Endothelial cell of umbilical vein (primary cell): ENCODE data around the gene NDUFA11.

Experiments used
- EZH2 ChIP-seq: IDR thresholded peaks from 2 replicates; pipeline ENCODE4 v1.6.1; 2012; ENCODE audit warnings: borderline replicate concordance, low read depth, mild to moderate bottlenecking, moderate library complexity, low read length, inconsistent platforms; ENCODE audit not compliant: severe bottlenecking
- FOS ChIP-seq: IDR thresholded peaks from 2 replicates; pipeline ENCODE4 v1.6.1; 2011; ENCODE audit warnings: mild to moderate bottlenecking, low read length, moderate library complexity, borderline replicate concordance; ENCODE audit not compliant: insufficient read depth
- GATA2 ChIP-seq: IDR thresholded peaks from 2 replicates; pipeline ENCODE4 v1.7.0; 2011; ENCODE audit warnings: low read depth, mild to moderate bottlenecking, moderate library complexity, mixed read lengths, low read length; ENCODE audit not compliant: insufficient read length, insufficient read depth
- MYC ChIP-seq: IDR thresholded peaks from one replicate; pipeline ENCODE4 v1.6.1; 2011; ENCODE audit warnings: mild to moderate bottlenecking, low read depth, low read length
- POLR2A ChIP-seq: IDR thresholded peaks from 2 replicates; pipeline ENCODE4 v1.6.1; 2012; ENCODE audit warnings: low read depth, mild to moderate bottlenecking, control low read depth, low read length
- POLR2AphosphoS5 ChIP-seq: IDR thresholded peaks from 2 replicates; pipeline ENCODE4 v1.6.1; 2012; ENCODE audit warnings: low read depth, mild to moderate bottlenecking, control low read depth, low read length, moderate library complexity; ENCODE audit not compliant: insufficient read depth
- TF ChIP-seq, protein P1 (sequence below), 2 donors: IDR thresholded peaks; 1 replicate in 1 of 2; 2 replicates in 1 of 2; pipeline ENCODE4 v1.5.1; 2011; ENCODE audit warnings: low read length in 2 of 2, mild to moderate bottlenecking in 2 of 2, moderate library complexity in 2 of 2, control low read depth in 1 of 2, inconsistent platforms in 1 of 2, low read depth in 1 of 2; ENCODE audit not compliant: insufficient read depth in 1 of 2; ENCODE audit errors: extremely low read depth in 1 of 2
- TF ChIP-seq, protein P2 (sequence below): IDR thresholded peaks from 2 replicates; pipeline ENCODE4 v1.6.1; 2011; ENCODE audit not compliant: insufficient read depth, insufficient read length

DNA sequence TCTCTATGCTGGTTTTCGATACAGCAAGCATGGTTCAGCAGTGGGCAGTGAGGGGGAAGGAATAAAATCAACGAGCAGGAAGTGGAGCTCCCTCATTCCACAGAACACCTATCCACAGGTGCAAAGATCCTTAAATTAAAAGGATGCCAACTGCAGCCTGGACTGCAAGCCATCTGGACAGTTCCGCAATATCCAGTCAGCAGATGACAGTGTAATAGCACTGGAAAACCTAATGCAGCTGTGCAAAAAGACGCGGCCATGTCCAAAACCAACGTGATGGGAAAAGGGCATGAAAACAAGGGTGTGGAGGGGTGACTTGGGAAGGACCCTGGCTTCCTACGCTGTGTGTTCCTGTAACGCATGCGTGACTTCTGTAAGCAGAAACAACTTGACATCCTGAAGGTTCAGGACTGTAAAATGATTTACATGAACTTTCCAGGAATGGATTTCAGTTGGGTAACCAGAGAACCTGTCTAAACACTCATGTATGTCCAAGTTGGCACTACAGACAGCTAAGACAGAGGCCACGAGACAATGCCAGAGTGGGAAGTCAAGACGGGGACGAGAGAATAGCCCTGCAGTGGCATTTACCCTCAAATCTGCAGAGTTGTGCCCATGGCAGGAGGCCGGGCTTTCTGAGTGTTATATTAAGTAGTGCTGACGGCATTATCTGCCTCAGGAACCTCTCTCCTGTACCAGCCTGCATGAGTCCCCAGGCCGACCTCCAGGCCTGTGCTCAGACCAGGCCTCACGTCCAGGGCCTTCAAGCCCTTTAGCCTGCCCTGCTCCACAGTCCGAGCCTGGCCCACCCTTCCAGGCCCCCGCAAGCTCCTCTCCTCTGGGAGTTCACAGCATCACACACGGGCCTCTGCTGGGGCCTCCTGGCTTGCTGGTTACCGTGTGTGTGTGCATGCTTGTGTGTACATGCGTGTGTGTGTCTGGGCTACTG, 36.9 kb upstream of the NDUFA11 start:
- TF ChIP-seq, protein P1, sequence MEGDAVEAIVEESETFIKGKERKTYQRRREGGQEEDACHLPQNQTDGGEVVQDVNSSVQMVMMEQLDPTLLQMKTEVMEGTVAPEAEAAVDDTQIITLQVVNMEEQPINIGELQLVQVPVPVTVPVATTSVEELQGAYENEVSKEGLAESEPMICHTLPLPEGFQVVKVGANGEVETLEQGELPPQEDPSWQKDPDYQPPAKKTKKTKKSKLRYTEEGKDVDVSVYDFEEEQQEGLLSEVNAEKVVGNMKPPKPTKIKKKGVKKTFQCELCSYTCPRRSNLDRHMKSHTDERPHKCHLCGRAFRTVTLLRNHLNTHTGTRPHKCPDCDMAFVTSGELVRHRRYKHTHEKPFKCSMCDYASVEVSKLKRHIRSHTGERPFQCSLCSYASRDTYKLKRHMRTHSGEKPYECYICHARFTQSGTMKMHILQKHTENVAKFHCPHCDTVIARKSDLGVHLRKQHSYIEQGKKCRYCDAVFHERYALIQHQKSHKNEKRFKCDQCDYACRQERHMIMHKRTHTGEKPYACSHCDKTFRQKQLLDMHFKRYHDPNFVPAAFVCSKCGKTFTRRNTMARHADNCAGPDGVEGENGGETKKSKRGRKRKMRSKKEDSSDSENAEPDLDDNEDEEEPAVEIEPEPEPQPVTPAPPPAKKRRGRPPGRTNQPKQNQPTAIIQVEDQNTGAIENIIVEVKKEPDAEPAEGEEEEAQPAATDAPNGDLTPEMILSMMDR (IDR thresholded peaks at IDR 0.05; ENCODE audit: extremely low read depth in 1 of 2, insufficient read depth in 1 of 2, low read depth in 1 of 2, low read length in 2 of 2) = no peak
- TF ChIP-seq, protein P2, sequence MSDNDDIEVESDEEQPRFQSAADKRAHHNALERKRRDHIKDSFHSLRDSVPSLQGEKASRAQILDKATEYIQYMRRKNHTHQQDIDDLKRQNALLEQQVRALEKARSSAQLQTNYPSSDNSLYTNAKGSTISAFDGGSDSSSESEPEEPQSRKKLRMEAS = no peak
- TF ChIP-seq EZH2 (no peak), POLR2A (no peak), POLR2AphosphoS5 (no peak), GATA2 (no peak), MYC (no peak), FOS (no peak)
